Right lobe of liver (tissue), 6 donors: ENCODE results near the gene SEMA6B. TPM values are rescaled to one million over a fixed set of nuclear protein-coding genes. Genes with fewer than 3 reads are reported as not detected.
"Not testable (repeated sequence)": the region's sequence is repeated elsewhere in the genome, so short reads cannot be mapped to it uniquely, and the experiment has no call there.

ENCODE experiments used
- ATAC-seq, 4 donors: fragments of 200-7000 bp; cut with Tn5 transposase; one replicate each; pipeline ENCODE4 v1.9.1; 2020; ENCODE audit warnings: mild to moderate bottlenecking in 4 of 4, moderate library complexity in 4 of 4
- DNase-seq, 3 donors: peaks; one replicate each; pipeline ENCODE4 v3.0.0-alpha.2; 2020
- H3K27ac ChIP-seq, 3 donors: fragments of 200-600 bp; one replicate each; pipeline ENCODE4 v1.8.0; 2022
- H3K27me3 ChIP-seq, 2 donors: fragments of 200-600 bp; one replicate each; pipeline ENCODE4 v1.8.0; 2022
- H3K36me3 ChIP-seq, 4 donors: fragments of 200-600 bp; sonication (generic) in 1 of 4; one replicate each; pipeline versions ENCODE4 v1.5.1 to v1.8.0; 2017 to 2022; ENCODE audit warnings: control low read depth in 1 of 4
- H3K4me1 ChIP-seq, 4 donors: fragments of 200-600 bp; sonication (generic) in 1 of 4; one replicate each; pipeline versions ENCODE4 v1.5.1 to v1.8.0; 2017 to 2022; ENCODE audit warnings: control low read depth in 1 of 4
- H3K4me3 ChIP-seq, 3 donors: fragments of 200-600 bp; one replicate each; pipeline ENCODE4 v1.8.0; 2022
- H3K9me3 ChIP-seq, 4 donors: fragments of 200-600 bp; sonication (generic) in 1 of 4; one replicate each; pipeline versions ENCODE4 v1.5.1 to v1.8.0; 2017 to 2022; ENCODE audit warnings: control low read depth in 1 of 4
- POLR2A ChIP-seq: fragments of 450-650 bp; IDR thresholded peaks from one replicate; pipeline ENCODE4 v1.6.1; 2017; ENCODE audit warnings: antibody characterized with exemption, mild to moderate bottlenecking
- WGBS: methylation state at CpG from one replicate; pipeline ENCODE4 v1.1.6; 2018; ENCODE audit warnings: low coverage, low lambda C conversion rate; ENCODE audit not compliant: insufficient coverage; ENCODE audit errors: missing lambda C conversion rate; 5-methylcytosine and 5-hydroxymethylcytosine counted together
- intact Hi-C, 2 donors: fragments of 100-400 bp; cut with DNase I; formaldehyde crosslinking; loops; one replicate each; pipeline versions ENCODE4 v1.11.2 to v1.14.1; 2022
- total RNA-seq, 6 experiments: library from RNA; depleted of rRNA in 2 of 6; stranded (reverse); fragments of >200 nt in 2 of 6; fragmentation: NEBNext Ultra II Directional in 3 of 6; extraction: Animal tissue kit (Norgen Biotek cat#: 25700) in 3 of 6; gene quantifications; one replicate each; pipeline versions ENCODE4 v1.1.0 to v1.2.4, GENCODE V29; 2016 to 2023
- TF ChIP-seq, protein P1 (sequence below), 4 donors: fragments of 200-600 bp in 3 of 4; fragments of 450-650 bp in 1 of 4; IDR thresholded peaks; one replicate each; pipeline versions ENCODE4 v1.5.1 to v1.8.0; 2016 to 2022; ENCODE audit warnings: antibody characterized with exemption in 4 of 4, mild to moderate bottlenecking in 2 of 4
- donor health status: DM: no; HTN: yes; CAD: no.
- donor health status: DM: no; HTN: no; CAD: no.
- donor health status: DM: no; HTN: no; CAD: no.
- donor health status: DM: no; HTN: yes; CAD: no.
- donor health status: DM: no; HTN: yes; CAD: no.

SEMA6B gene
- total RNA-seq, 6 experiments from 2014 or later: 1.0 to 6.5 (median 2.3) TPM

DNA sequence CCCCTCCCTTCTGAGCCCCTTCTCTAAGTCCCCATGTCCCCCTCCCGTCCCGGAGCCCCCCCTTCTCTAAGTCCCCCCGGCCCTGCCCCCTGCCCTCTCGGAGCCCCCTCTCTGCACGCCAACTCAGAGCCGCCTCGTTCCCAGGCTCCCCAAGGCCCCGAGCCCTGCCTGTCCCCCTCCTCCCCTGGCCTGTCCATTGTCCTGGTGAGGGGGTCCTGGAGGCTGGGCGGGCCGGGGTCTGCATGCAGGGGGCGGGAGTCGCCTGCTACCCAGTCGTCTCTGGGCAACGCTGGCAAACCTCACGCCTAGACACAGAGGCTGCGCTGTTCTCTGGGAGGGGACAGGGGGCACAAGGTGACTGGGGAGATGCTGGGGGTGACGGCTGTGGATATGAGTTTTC, 39.2 kb upstream of the SEMA6B start:
- 11% methylated on average over 12 of the region's 17 CpGs for WGBS
- Histone ChIP-seq H3K27me3 (no peaks in the 10 kb centered on the region), H3K4me1 (peaks cover 0 to 3% (median 0%) of the 10 kb centered on the region in 4 donors), H3K9me3 (no peaks in the 10 kb centered on the region), H3K36me3 (no peaks in the 10 kb centered on the region), H3K27ac (no peak overlapping the region), H3K4me3 (no peak overlapping the region)
- intact Hi-C loops: no loop called here
- ATAC-seq (no peak), DNase-seq (no peak)
- TF ChIP-seq POLR2A: no peak
- TF ChIP-seq, protein P1, sequence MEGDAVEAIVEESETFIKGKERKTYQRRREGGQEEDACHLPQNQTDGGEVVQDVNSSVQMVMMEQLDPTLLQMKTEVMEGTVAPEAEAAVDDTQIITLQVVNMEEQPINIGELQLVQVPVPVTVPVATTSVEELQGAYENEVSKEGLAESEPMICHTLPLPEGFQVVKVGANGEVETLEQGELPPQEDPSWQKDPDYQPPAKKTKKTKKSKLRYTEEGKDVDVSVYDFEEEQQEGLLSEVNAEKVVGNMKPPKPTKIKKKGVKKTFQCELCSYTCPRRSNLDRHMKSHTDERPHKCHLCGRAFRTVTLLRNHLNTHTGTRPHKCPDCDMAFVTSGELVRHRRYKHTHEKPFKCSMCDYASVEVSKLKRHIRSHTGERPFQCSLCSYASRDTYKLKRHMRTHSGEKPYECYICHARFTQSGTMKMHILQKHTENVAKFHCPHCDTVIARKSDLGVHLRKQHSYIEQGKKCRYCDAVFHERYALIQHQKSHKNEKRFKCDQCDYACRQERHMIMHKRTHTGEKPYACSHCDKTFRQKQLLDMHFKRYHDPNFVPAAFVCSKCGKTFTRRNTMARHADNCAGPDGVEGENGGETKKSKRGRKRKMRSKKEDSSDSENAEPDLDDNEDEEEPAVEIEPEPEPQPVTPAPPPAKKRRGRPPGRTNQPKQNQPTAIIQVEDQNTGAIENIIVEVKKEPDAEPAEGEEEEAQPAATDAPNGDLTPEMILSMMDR (IDR thresholded peaks at IDR 0.05): no peak

DNA sequence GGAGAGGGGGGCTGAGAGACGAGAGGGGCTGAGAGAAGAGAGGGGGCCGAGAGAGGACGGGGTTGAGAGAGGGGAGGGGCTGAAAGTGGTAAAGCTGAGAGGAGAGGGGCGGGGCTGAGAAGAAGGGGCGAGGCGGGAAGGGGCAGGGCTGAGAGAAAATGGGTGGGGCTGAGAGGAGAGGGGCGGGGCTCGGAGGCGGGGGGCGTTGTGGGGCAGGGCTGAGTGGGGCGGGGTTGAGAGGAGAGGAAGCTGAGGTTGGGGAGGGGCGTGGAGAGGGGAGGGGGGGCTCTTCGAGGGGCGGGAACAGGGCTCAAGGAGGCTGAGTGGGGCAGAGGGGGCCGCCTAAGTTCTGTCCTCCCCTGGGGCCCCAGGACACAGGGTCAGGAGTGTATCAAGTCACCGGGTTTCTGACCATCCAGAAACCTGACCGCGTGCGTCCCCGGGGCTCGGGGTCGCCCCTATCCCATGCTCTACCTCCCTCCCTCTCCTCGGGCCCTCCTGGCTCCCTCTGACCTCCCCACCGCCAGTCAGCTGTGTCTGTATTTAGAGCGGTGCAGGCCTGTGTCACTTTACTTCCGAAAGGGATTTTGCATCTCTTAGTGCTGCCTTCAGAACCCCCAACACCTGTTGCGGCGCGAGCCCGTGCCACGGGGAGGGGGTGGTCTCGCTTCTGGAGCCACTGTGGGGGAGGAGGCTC, 38.6 kb upstream of the SEMA6B start:
- TF ChIP-seq, protein P1 (IDR thresholded peaks at IDR 0.05): no peak
- TF ChIP-seq POLR2A: no peak
- Histone ChIP-seq H3K9me3 (no peaks in the 10 kb centered on the region), H3K4me1 (peaks cover 0 to 3% (median 0%) of the 10 kb centered on the region in 4 donors), H3K4me3 (no peak overlapping the region), H3K36me3 (no peaks in the 10 kb centered on the region), H3K27me3 (no peaks in the 10 kb centered on the region), H3K27ac (no peak overlapping the region)
- 5% methylated on average over 17 of the region's 32 CpGs for WGBS
- ATAC-seq (peak; percentile 43 to 71 (median 69)), DNase-seq (peak in 2 of 3 donors; percentile 64 to 70)
- intact Hi-C loops: no loop called here

DNA sequence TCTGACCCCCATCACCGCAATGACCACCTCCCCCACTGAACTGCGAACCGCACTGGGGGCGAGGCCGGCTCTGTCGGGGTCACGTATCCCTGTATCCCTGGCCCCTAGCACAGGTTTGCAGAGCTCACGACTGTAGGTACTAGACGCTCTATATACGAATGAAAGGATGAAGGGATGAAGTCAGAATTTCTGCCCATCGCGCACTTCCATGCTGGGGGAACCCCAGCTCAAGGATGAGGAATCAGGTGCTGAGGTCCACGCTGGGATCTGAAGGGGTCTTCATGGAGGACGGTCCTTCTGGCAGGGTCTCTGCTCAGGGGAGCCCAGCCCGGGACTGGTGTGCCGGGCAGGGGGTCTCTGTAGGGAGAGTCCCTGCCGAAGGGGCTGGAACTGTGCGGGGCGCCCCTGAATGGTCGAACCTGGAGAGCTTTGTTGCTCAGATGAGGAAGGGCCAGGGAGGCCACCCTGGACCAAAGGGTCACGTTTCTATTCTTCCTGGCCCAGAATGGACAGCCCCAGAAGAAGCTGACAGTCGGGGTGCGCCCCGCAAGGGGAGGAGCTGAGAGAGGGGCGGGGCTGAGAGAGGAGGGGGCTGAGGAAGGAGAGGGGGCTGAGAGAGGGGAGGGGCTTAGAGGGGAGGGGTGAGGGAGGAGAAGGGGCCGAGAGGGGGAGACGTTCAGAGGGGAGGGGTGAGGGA, 37.9 kb upstream of the SEMA6B start:
- Histone ChIP-seq H3K4me3 (no peak overlapping the region), H3K27ac (no peak overlapping the region), H3K4me1 (peaks cover 0 to 3% (median 0%) of the 10 kb centered on the region in 4 donors), H3K9me3 (no peaks in the 10 kb centered on the region), H3K36me3 (no peaks in the 10 kb centered on the region), H3K27me3 (no peaks in the 10 kb centered on the region)
- DNase-seq (peak in 1 of 3 donors; percentile 54), ATAC-seq (peak in 3 of 4 donors; percentile 25 to 36 (median 28))
- WGBS: 9% methylated on average over 11 of the region's 27 CpGs
- TF ChIP-seq POLR2A: no peak
- TF ChIP-seq, protein P1 (IDR thresholded peaks at IDR 0.05): no peak
- intact Hi-C loops: no loop called here

DNA sequence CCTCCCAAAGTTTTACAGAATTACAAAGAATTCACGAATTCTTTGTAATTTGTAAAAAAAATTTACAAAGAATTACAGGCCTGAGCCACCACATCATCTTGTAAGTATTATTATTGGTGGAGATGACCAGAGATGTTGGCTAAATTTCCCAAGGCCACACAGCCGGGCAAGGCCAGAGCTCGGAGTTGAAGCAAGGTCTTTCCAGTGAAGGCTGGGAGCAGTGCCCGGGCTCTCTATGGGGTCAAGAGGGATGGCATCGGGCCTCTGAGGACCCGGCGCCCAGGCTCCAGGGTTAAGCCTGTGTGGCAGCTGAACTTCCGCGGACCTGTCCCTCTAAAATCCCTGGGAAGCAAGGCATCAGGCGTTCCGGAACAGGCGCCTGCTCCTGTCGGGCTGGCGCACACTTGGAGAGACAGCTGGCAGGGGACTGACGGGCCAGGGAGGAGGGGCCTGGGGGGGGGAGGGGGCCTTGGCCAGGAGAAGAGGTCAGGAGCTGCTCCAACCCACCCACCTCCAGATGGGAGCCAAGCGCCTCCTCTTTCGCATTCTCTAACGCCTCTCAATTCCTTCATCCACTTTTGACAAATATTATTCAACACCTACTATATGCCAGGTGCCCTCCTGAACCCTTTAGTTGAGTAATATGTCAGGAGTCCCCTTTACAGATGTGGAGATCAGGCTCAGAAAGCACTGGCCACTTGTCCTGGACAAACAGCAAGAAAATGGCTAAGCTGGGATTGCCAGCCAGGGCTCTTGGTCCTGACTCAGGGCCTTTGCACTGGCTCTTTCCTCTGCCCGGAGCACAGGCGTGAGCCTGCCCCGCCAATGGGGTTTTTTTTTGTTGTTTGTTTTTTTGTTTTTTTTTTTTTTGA, 36.8 kb upstream of the SEMA6B start:
- Histone ChIP-seq H3K4me1 (peaks cover 0 to 3% (median 0%) of the 10 kb centered on the region in 4 donors), H3K27me3 (no peaks in the 10 kb centered on the region), H3K27ac (no peak overlapping the region), H3K36me3 (no peaks in the 10 kb centered on the region), H3K4me3 (no peak overlapping the region), H3K9me3 (no peaks in the 10 kb centered on the region)
- ATAC-seq (peak; percentile 78 to 85 (median 82)), DNase-seq (peak; percentile 63 to 81 (median 79))
- 24% methylated on average over 13 of the region's 21 CpGs for WGBS
- intact Hi-C loops: no loop called here
- TF ChIP-seq POLR2A: no peak
- TF ChIP-seq, protein P1 (IDR thresholded peaks at IDR 0.05): no peak

DNA sequence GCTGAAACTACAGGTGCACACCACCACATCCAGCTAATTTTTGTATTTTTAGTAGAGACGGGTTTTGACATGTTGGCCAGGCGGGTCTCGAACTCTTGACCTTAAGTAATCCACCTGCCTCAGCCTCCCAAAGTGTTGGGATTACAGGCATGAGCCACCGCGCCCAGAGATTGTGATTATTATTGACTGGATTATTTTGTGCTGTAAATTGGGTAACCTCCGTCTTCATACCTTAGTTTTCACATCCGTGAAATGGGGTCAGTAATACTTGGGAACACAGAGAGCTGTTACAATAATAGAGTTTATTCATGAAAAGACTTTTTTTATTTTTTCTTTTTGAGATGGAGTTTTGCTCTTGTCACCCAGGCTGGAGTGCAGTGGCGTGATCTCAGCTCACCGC, 35.7 kb upstream of the SEMA6B start:
- H3K36me3 ChIP-seq, DNase-seq, H3K4me3 ChIP-seq, H3K27me3 ChIP-seq, H3K27ac ChIP-seq, H3K4me1 ChIP-seq, H3K9me3 ChIP-seq, intact Hi-C loops, ATAC-seq: not testable (repeated sequence)
- WGBS: 90% methylated on average over 8 of the region's 9 CpGs
